NCI-H446 treated with DMSO at 0.1 percent for 48 hours (cell line): ENCODE data around the gene ALDH3B2.

ENCODE experiments used
- DNase-seq: peaks from one replicate; lab custom pipeline; 2025; lab: John Stamatoyannopoulos, UW

Gene ALDH3B2

DNA sequence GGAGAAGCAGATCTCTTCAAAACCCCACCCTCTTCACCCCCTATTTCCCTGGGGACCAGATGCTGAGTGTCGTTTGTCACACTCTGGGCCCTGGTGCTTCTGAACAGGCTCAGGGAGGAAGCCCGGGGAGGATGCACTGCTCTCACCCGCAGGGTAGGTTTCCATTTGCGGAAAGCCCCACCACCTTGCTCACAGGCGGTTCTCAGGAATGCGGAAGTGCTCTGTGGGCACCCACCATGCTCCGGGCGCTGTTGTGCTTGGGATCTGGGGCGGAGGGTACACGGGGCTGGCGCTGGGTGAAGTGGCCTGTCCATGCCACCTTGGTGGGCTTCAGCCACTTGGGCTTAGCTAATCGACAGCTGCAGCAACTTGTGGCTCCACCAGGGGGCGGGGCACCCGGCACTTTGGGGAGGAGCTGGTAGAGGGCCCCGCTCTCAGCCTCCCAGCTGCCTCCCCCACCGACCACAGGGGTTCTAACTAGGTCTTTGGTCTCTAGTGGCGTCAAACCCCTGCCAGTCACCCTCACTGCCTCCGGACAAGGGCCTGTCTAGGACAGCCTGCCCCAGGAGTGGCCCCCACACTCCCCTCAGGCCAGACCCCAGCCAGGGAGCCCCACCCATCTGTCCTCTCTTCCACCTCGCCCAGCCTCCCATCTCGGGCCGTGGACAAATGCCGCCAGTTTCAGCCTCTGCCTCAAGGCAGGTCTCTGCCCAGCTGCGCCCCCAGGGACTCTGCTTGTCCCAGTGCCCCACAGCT is 60.3 kb downstream of the ALDH3B2 start:
- DNase-seq = no peak

DNA sequence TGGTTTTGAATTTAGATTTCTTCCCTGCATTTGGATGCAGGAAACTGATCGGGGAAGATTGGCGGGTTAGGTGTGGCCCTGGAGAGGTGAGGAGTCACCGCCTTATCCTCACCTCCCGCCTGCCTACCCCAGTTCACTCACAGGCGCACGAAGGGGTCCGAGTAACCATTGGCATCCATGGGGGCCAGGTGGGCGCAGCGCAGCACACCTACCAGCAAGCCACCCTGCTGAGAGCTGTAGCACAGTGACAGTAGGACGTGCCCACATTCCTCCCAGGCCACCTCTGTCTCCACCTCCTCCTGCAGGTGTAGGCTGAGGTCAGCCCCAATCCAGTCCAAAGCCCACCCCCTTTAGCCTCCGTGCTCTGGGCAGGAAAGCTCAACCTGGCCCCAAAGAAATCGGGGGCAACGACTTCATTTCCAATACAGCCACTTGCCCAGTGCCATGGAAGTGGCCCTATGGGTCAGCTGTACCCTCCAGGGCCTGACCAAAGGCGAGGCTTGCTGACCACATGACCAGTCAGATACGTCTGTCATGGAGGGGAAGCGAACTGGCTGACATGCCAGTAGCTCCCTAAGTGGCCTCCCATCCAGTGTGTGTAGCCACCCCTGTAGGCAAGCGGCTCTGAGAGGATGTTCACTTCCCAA is 61.0 kb downstream of the ALDH3B2 start:
- no peak for DNase-seq

DNA sequence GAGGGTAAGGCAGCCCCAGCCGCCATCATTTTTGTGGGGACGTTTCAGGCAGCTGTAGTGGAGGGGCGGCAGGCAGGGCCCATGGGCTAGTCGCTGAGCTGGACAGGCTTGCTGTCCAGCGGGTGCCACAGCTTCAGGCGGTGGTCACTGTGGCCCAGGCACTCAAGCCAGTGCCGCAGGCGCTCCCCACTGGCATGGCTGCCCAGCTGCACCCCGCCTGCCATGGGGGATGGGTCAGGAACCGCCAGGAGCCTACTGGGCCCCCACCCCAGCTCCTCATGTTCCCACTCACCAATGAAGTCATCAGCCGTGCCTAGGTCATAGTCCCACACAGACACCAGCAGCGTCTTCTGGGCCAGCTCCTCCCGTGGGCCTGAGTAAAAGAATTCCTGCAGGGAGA is 61.7 kb downstream of the ALDH3B2 start:
- no peak for DNase-seq
